Myocyte (in vitro differentiated cells): ENCODE results near the gene AUTS2. TPM values are rescaled to one million over a fixed set of nuclear protein-coding genes. Genes with fewer than 3 reads are reported as not detected.
"Not testable (repeated sequence)": the region's sequence is repeated elsewhere in the genome, so short reads cannot be mapped to it uniquely, and the experiment has no call there.

Source experiments
- DNase-seq: peaks from one replicate; pipeline ENCODE4 v3.0.0-alpha.2; 2012; ENCODE audit warnings: low read depth
- total RNA-seq: library from RNA; depleted of rRNA; stranded (reverse); fragments of >200 nt; gene quantifications from 2 replicates; pipeline ENCODE4 v1.2.3, GENCODE V29; 2014

The AUTS2 gene
- total RNA-seq, 1 donor from 2014 or later = 4.4 TPM

DNA sequence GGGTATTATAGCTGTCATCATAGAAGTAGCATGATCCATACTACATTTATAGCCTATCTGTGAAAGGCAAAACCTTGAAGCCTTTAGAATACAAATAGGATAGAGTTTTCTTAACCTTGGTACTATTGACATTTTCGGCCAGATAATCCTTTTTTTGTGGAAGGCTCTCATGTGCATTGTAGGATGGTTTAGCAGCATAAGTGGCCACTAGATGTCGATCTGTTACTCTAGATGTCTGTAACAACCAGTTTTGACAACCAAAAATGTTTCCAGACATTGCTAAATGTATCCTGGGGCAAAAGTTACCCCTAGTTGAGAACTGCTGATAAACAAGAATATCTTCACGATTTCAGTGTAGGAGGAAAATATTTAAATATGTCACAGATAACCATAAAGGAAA lies 1214.2 kb downstream of the AUTS2 start:
- DNase-seq = no peak

DNA sequence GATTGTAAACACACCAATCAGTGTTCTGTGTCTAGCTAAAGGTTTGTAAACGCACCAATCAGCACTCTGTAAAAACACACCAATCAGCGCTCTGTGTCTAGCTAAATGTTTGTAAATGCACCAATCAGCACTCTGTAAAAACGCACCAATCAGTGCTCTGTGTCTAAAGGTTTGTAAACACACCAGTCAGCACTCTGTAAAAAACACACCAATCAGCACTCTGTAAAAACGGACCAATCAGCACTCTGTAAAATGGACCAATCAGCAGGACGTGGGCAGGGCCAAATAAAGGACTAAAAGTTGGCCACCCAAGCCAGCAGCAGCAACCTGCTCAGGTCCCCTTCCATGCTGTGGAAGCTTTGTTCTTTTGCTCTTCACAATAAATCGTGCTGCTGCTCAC lies 1224.2 kb downstream of the AUTS2 start:
- not testable (repeated sequence) for DNase-seq

DNA sequence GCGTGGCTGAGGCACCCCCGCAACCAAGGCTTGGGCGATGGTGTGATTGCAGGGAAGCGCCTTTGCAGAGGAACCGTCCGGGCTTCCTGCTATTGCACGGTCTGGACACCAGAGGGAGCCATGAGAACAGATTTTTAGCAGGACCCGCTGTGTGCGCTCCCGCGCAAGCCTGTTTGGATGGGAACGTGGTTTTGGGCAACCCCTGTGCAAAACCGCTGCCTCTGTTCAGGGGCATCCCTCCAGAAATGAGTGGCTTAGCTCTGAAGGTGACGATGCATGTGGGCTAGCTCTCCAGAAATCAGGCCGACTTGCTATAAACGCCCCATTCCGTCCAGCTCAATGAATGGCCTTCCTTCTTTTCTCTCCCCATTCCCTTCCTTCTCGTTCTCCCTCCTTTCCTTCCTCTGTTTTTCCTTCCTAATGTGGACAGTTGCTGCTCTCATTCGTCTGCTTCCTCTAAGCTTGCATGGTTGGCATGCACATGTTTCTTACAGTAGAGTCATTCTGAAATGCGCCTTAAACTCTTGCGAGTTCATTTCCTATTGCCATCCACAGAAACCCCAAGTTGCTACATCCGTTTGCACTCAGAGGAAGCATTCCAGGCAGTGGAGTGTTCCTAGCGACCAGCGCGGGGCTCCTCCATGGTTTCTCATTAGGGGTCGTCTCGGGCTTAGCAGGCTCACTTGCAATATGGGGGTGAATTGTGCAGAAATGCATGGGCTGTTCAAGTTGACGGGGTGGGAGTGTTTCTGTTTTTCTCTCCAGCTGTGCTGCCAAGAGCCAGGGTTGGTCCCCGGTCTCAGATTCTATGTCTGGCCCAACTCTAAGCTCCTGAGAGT lies 1231.2 kb downstream of the AUTS2 start:
- DNase-seq = peak; percentile 82

DNA sequence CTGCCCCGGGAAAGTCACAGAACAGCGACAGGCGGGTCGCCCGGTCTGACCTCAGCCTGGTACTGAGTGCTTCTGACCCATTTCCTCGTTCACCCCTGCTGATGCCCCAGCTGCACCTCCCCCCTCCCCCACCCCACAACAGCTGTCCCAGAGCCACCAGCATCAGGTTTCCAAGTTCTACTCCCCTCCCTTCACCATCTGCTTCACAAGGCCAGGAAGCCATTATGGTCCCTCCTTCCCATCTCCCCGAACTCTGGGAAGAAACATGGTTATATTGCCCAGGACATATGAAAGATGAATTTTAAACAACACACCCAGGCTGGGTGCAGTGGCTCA lies 1231.8 kb downstream of the AUTS2 start:
- peak; percentile 27 for DNase-seq

DNA sequence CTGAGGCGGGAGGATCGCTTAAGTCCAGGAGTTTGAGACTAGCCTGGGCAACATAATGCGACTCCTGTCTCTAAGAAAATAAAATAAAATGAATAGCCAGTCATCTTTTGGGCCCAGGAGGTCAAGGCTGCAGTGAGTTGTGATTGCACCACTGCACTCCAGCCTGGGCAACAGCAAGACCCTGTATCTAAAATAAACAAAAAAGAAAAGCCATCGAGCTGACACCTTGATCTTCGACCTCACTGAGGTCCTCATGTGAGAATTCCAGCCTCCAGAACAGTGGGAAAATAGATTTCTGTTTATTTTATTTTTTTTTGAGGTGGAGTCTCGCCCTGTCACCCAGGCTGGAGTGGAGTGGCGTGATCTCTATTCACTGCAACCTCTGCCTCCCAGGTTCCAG lies 1232.2 kb downstream of the AUTS2 start:
- no peak for DNase-seq

DNA sequence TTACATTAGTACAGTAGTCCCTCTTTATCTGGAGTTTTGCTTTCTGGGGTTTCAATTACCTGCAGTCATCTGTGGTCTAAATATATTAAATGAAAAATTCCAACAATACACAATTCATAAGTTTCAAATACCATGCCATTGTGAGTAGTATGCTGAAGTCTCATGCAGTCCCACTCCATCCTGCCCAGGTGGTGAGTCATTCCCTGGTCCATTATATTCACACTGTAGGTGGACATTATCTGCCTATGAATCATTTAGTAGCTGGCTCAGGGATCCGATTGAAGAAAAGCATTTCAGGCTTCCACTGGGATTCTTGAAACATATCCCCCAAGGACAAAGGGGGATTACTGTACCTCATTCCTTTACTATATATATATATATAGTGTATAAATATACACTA lies 1235.5 kb downstream of the AUTS2 start:
- DNase-seq = peak; percentile 10

DNA sequence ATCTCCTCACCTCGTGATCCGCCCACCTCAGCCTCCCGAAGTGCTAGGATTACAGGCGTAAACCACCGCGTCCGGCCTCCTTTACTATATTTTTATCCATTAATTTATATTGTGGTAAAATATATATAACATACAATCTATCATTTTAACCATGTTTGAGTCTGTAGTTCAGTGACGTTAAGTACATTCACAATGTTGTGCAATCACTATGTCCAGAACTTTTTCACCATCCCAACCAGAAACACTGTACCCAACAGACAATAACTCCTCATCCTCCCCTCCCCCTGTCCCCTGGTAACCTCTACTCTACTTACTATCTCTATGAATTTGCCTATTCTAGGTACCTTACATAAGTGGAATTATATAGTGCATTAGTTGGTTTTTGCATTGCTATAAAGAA lies 1236.1 kb downstream of the AUTS2 start:
- no peak for DNase-seq

DNA sequence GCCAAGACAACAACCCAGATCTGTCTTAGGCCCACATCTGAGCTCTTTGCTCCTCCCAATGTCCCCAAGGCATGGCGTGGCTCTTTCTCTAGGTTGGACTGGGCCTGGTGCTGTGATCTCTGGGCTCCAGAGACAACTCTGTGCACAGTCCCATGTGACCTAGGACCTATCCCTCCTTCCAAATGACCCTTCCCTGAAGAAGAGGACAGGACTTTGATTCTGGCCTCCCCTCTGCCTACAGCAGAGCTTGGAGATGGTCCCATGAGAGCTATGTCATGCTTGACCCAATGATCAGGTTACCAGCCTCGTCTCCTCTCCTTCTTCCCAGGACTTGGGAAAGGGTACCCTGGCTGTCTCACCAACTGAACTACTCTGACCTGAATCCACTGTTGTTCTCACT lies 1237.4 kb downstream of the AUTS2 start:
- no peak for DNase-seq

DNA sequence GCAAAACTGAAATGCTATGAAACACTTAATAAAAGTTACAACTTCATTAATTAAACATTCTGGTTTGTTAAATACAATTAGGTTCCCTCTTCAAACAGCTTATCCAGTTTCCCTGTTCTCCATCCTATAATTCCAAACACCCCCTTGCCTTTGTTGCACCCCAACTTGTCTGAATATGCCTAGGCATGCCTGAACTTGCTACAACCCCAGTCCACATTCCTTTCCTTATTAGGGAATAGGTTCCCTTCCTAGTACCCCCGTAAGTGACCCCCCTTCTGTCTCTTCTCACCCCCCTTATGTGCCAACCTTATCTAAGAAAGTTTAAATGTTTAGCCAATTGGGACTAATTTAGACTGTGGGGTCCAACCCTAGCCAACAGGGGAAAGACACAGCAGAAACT lies 1238.0 kb downstream of the AUTS2 start:
- DNase-seq = no peak

DNA sequence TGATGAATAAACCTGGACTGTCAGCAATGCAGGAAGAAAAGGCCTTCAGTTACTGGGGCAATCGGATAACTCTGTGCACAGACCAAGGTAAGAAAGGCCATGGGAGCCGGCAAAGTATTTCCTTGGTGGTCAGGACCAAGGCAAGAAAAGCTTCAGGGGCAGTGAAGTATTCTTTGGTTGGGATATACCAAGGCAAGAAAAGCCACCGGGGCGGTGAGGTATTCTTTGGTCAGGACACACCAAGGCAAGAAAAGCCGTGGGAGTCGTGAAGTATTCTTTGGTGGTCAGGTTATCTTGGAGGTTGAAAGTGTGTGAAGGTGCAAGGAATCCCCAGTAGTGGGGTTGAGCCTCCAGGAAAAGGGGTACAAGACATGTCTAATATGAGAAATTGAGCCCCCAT lies 1238.7 kb downstream of the AUTS2 start:
- DNase-seq = no peak

DNA sequence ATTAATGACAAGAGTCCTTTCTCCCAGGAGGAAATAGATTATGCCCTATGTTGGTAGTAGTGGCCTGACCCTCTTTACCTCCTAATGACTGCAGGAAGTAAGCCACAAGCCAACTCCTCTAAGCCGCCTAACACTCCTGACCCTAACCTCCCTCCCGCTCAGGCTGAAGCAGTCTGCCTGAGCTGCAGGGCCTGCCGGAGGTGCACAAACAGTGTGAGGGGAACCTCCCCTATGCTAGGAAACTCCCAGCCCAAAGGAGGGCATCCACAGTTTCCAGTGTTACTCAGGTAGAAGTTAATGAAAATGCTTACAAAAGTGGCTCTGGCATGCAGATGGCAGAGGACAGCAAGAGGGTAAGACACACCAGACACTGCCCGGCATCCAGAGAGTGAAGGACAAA lies 1239.3 kb downstream of the AUTS2 start:
- DNase-seq = no peak

DNA sequence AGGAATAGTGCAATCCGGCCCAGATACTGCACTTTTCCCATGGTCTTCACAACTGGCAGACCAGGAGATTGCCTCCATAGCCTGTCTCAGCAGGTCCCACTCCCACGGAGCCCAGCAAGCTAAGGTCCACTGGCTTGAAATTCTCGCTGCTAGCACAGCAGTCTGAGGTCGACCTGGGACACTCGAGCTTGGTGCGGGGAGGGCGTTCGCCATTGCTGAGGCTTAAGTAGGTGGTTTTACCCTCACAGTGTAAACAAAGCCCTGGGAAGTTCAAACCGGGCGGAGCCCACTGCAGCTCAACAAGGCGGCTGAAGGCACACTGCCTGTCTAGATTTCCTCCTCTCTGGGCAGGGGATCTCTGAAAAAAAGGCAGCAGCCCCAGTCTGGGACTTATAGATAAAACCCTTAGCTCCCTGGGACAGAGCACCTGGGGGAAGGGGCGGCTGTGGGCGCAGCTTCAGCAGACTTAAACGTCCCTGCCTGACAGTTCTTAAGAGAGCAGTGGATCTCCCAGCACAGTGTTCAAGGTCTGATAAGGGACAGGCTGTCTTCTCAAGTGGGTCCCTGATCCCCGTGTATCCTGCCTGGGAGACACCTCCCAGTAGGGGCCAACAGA lies 1240.1 kb downstream of the AUTS2 start:
- DNase-seq = no peak
